Gastroesophageal sphincter (tissue), 3 donors: Measurements from ENCODE around the gene APBA2.

Experiments used
- EP300 ChIP-seq: sonication (generic); formaldehyde crosslinking; IDR thresholded peaks from one replicate; pipeline ENCODE4 v1.6.1; 2017; ENCODE audit warnings: antibody characterized with exemption, mild to moderate bottlenecking
- POLR2A ChIP-seq, 2 donors: fragments of 450-650 bp; IDR thresholded peaks; one replicate each; pipeline ENCODE4 v1.6.1; 2017; ENCODE audit warnings: antibody characterized with exemption in 2 of 2, mild to moderate bottlenecking in 2 of 2, moderate library complexity in 1 of 2
- POLR2AphosphoS5 ChIP-seq: sonication (generic); formaldehyde crosslinking; IDR thresholded peaks from one replicate; pipeline ENCODE4 v1.6.1; 2017; ENCODE audit warnings: antibody characterized with exemption
- TF ChIP-seq, protein P1 (sequence below), 4 experiments: fragments of 200-600 bp in 2 of 4; fragments of 450-650 bp in 2 of 4; sonication (generic) in 1 of 4; IDR thresholded peaks; one replicate each; pipeline ENCODE4 v1.5.1; 2017 to 2019; ENCODE audit warnings: antibody characterized with exemption in 4 of 4, mild to moderate bottlenecking in 2 of 4, moderate library complexity in 2 of 4

DNA sequence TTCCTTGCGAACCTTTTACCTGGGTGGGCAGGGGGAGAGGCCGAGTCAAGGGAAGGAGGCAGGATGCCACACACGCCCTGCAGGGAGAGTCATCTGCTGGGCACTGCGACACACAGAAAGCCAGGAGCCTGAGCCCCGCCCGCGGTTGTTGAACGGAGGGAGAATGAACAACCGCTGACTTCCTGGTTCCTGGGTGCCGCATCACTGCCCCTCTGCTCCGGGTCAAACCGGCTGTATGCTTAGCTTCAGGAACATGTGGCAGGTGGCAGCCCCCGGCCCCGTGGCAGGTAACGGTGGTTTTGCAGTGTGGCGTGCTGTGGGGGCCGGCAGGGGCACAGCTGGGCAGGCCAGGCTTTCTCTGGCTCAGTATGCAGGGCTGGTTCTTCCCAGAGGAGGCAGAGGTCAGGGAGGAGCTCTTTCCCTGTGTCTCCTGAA lies 33.4 kb downstream of the APBA2 start:
- TF ChIP-seq, protein P1, sequence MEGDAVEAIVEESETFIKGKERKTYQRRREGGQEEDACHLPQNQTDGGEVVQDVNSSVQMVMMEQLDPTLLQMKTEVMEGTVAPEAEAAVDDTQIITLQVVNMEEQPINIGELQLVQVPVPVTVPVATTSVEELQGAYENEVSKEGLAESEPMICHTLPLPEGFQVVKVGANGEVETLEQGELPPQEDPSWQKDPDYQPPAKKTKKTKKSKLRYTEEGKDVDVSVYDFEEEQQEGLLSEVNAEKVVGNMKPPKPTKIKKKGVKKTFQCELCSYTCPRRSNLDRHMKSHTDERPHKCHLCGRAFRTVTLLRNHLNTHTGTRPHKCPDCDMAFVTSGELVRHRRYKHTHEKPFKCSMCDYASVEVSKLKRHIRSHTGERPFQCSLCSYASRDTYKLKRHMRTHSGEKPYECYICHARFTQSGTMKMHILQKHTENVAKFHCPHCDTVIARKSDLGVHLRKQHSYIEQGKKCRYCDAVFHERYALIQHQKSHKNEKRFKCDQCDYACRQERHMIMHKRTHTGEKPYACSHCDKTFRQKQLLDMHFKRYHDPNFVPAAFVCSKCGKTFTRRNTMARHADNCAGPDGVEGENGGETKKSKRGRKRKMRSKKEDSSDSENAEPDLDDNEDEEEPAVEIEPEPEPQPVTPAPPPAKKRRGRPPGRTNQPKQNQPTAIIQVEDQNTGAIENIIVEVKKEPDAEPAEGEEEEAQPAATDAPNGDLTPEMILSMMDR (IDR thresholded peaks at IDR 0.05), result no peak
- TF ChIP-seq POLR2A (IDR thresholded peaks at IDR 0.05), result no peak
- TF ChIP-seq POLR2AphosphoS5, result no peak
- no peak for TF ChIP-seq EP300
